HepG2 (cell line): Measurements from ENCODE around the gene HES7. TPM values are rescaled to one million over a fixed set of nuclear protein-coding genes. Genes with fewer than 3 reads are reported as not detected.
A peak's percentile ranks its signal among the peaks of the same experiment; 100 is the strongest.

Source experiments
- ADNP ChIP-seq: sonication (generic); formaldehyde crosslinking; IDR thresholded peaks from 2 replicates; pipeline ENCODE4 v1.4.0; 2020; ENCODE audit warnings: missing genetic modification reagents
- ATF2 ChIP-seq: sonication (generic); formaldehyde crosslinking; IDR thresholded peaks from 2 replicates; pipeline ENCODE4 v1.4.0; 2020; ENCODE audit warnings: missing genetic modification reagents
- CEBPG ChIP-seq: IDR thresholded peaks from 2 replicates; pipeline ENCODE4 v1.6.1; 2016
- CEBPZ ChIP-seq: IDR thresholded peaks from 2 replicates; pipeline ENCODE4 v1.6.1; 2012; ENCODE audit warnings: low read length, improper control_type of control experiment
- DMTF1 ChIP-seq: sonication (generic); formaldehyde crosslinking; IDR thresholded peaks from 2 replicates; pipeline ENCODE4 v1.4.0; 2020; ENCODE audit warnings: mild to moderate bottlenecking, missing genetic modification reagents
- FOXC1 ChIP-seq: sonication (generic); formaldehyde crosslinking; IDR thresholded peaks from 2 replicates; pipeline ENCODE4 v1.8.0; 2022; ENCODE audit warnings: mild to moderate bottlenecking, missing genetic modification reagents, borderline replicate concordance
- HNRNPK ChIP-seq: fragments of 200-400 bp; formaldehyde crosslinking; IDR thresholded peaks from 2 replicates; pipeline ENCODE4 v1.6.1; 2018; ENCODE audit warnings: low read length, low read depth, moderate library complexity, mild to moderate bottlenecking; ENCODE audit not compliant: poor library complexity, severe bottlenecking
- JARID2 ChIP-seq: sonication (generic); formaldehyde crosslinking; IDR thresholded peaks from 2 replicates; pipeline ENCODE4 v1.8.1; 2023; ENCODE audit warnings: missing genetic modification reagents, inconsistent platforms; ENCODE audit not compliant: insufficient replicate concordance
- KLF16 ChIP-seq, 2 experiments: sonication (generic) in 1 of 2; formaldehyde crosslinking in 1 of 2; IDR thresholded peaks; 2 replicates each; pipeline versions ENCODE4 v1.6.1 to v1.8.0; 2016 to 2023; ENCODE audit warnings: missing genetic modification reagents in 2 of 2, missing compliant biosample characterization in 1 of 2
- NCOA1 ChIP-seq: sonication (generic); formaldehyde crosslinking; IDR thresholded peaks from 2 replicates; pipeline ENCODE4 v1.9.0; 2021; ENCODE audit warnings: missing genetic modification reagents
- NR2F1 ChIP-seq, 2 experiments: fragments of 450-650 bp in 1 of 2; formaldehyde crosslinking in 1 of 2; IDR thresholded peaks; 2 replicates each; pipeline versions ENCODE4 v1.5.0 to v1.6.1; 2016 to 2020; ENCODE audit warnings: mild to moderate bottlenecking in 1 of 2, missing compliant biosample characterization in 1 of 2, missing genetic modification reagents in 1 of 2, moderate library complexity in 1 of 2
- NR2F6 ChIP-seq, 2 experiments: IDR thresholded peaks; 2 replicates each; pipeline ENCODE4 v1.6.1; 2016; ENCODE audit warnings: antibody characterized with exemption in 1 of 2, mild to moderate bottlenecking in 1 of 2
- POLR2A ChIP-seq, 2 experiments: IDR thresholded peaks; 2 replicates each; pipeline ENCODE4 v1.6.1; 2011; ENCODE audit warnings: low read depth in 2 of 2, low read length in 2 of 2, mild to moderate bottlenecking in 1 of 2, moderate library complexity in 1 of 2; ENCODE audit not compliant: insufficient read depth in 1 of 2
- TAF1 ChIP-seq: sonication (generic); formaldehyde crosslinking; IDR thresholded peaks from 2 replicates; pipeline ENCODE4 v1.4.0; 2020; ENCODE audit warnings: missing genetic modification reagents
- ZBTB34 ChIP-seq: sonication (generic); formaldehyde crosslinking; IDR thresholded peaks from 2 replicates; pipeline ENCODE4 v1.8.0; 2022; ENCODE audit warnings: mild to moderate bottlenecking, missing genetic modification reagents
- ZNF251 ChIP-seq: sonication (generic); formaldehyde crosslinking; IDR thresholded peaks from 2 replicates; pipeline ENCODE4 v1.9.0; 2021; ENCODE audit warnings: mild to moderate bottlenecking, missing genetic modification reagents
- ZNF501 ChIP-seq: sonication (generic); formaldehyde crosslinking; IDR thresholded peaks from 2 replicates; pipeline ENCODE4 v1.5.1; 2020; ENCODE audit warnings: mild to moderate bottlenecking, moderate library complexity, missing genetic modification reagents
- ZNF670 ChIP-seq: sonication (generic); formaldehyde crosslinking; IDR thresholded peaks from 2 replicates; pipeline ENCODE4 v1.8.0; 2022; ENCODE audit warnings: mild to moderate bottlenecking, missing genetic modification reagents, borderline replicate concordance
- ZNF740 ChIP-seq: sonication (generic); formaldehyde crosslinking; IDR thresholded peaks from 2 replicates; pipeline ENCODE4 v1.4.0; 2020; ENCODE audit warnings: missing genetic modification reagents
- polyA plus RNA-seq, 8 experiments: library from polyadenylated mRNA; depleted of rRNA in 3 of 8; stranded (reverse) in 7 of 8; unstranded in 1 of 8; fragments of >200 nt; fragmentation: Illumina TruSeq in 4 of 8; extraction: Trizol in 4 of 8; gene quantifications; 2 replicates each; pipeline versions ENCODE4 v1.2.1 to v1.2.3, GENCODE V29; 2011 to 2016; ENCODE audit warnings: low read depth in 4 of 8, missing spikeins in 1 of 8, mixed read lengths in 1 of 8; ENCODE audit not compliant: insufficient read depth in 1 of 8
- total RNA-seq, 5 experiments: library from RNA; depleted of rRNA; stranded (reverse); fragments of >200 nt; fragmentation: Illumina TruSeq; extraction: Trizol; gene quantifications; 2 replicates each; pipeline ENCODE4 v1.2.3, GENCODE V29; 2016; ENCODE audit warnings: low read depth in 1 of 5

The HES7 gene
- total and polyA plus RNA-seq, 2 of the 13 experiments (the other 11 are each of a cell fraction or from before 2014, with no cell fraction given), result not detected

GRCh38 chr17:8156246-8156992, 32.5 kb upstream of the HES7 start (continued):
- TF ChIP-seq CEBPZ (no peak), DMTF1 (CRISPR knock-in tag) (no peak), ADNP (CRISPR knock-in tag) (no peak), FOXC1 (CRISPR knock-in tag) (0 out of 2 replicates have a peak, but pooled peaks have one; percentile 45), KLF16 (CRISPR knock-in tag; IDR thresholded peaks at IDR 0.05) (peak in 1 of 2 experiments; percentile 59; a peak in 2 of 4 replicates), JARID2 (CRISPR knock-in tag) (no peak), ZBTB34 (CRISPR knock-in tag) (no peak), NR2F6 (IDR thresholded peaks at IDR 0.05) (0 out of 2 replicates have a peak, but pooled peaks have one; percentile 6), NR2F6 (CRISPR knock-in tag; IDR thresholded peaks at IDR 0.05) (0 out of 2 replicates have a peak, but pooled peaks have one; percentile 11), ATF2 (CRISPR knock-in tag) (peak; percentile 69), ZNF670 (CRISPR knock-in tag) (no peak; the same call in 1 of the 2 replicates), ZNF501 (CRISPR knock-in tag) (no peak), POLR2A (IDR thresholded peaks at IDR 0.05; ENCODE audit: insufficient read depth in 1 of 2, low read depth in 2 of 2, low read length in 2 of 2) (peak; percentile 63 to 70), ZNF740 (CRISPR knock-in tag) (no peak), NCOA1 (CRISPR knock-in tag) (0 out of 2 replicates have a peak, but pooled peaks have one; percentile 34), CEBPG (CRISPR knock-in tag) (no peak), TAF1 (CRISPR knock-in tag) (peak; percentile 13; the same call in 1 of the 2 replicates), HNRNPK (peak; percentile 26), ZNF251 (no peak), NR2F1 (CRISPR knock-in tag; IDR thresholded peaks at IDR 0.05) (no peak)
